ENCODE measurements around the gene TMEM72.
A peak's percentile ranks its signal among the peaks of the same experiment; 100 is the strongest.

Gene TMEM72

DNA sequence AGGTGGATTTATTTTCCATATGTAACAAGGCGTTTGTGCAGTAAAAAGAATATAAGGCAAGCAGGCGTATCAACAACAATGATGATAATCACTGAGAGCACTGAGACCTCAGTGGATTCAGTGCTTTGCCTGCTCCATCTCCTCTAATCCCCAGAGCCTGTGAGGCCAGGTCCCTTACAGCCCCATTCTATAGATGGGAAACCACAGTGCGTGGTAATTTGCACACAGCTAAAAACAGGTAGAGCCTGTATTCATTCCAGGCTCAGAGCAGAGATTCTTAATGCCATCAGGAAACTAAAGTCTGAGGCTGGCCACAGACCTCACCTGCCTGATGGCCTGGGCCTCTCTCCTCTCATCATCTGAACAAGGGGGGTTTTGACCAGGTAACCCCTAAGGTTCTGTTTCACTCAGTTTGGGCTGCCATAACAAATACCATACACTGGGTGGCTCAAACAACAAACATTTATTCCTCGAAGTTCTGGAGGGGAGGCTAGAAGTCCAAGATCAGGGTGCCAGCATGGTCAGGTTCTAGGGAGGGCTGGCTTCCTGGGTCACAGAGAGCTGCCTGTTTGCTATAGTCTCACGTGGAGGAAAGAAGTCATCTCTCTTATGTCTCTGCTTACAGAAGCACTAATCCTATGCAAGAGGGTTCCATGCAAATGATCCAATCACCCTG is 38.1 kb downstream of the TMEM72 start:
- H3K4me1 ChIP-seq (ENCODE audit: control insufficient read depth, insufficient read depth, low read length), result peaks cover 13% of the 10 kb centered on the region

DNA sequence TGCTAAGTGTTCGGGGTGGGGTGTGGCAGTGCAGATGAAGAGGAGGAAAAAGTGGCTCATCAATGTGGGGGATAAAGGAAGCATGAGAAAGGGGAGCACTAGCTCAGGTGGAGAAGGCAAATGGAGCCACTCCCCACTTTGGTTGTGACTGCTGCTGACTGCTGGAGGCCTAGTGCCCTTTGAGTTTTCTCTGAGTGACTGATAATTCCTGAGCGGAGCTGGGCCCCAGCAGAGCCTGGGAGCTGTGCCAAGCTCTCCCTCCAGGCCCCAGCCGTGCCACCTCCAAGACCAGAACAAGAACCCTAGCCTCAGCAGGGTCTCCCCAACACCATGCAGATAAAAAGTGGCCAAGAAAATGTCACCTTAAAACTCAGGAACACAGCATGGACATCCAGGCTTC is 38.8 kb downstream of the TMEM72 start:
- Histone ChIP-seq H3K27ac (ENCODE audit: low read length) (no peak overlapping the region), H3K4me1 (ENCODE audit: control insufficient read depth, insufficient read depth, low read length) (peaks cover 13% of the 10 kb centered on the region), H3K4me3 (ENCODE audit: low read length in 2 of 2) (no peak overlapping the region), H3K9ac (ENCODE audit: low read length in 2 of 2) (no peak overlapping the region), H3K27me3 (ENCODE audit: control insufficient read depth in 1 of 2, insufficient read depth in 2 of 2, low read length in 2 of 2) (no peaks in the 10 kb centered on the region), H3K36me3 (ENCODE audit: control insufficient read depth in 2 of 2, insufficient read depth in 2 of 2, low read length in 2 of 2) (no peaks in the 10 kb centered on the region), H3K9me3 (ENCODE audit: control insufficient read depth in 2 of 2, low read length in 2 of 2) (no peaks in the 10 kb centered on the region)

More for the DNA sequence above, 38.1 kb downstream of the TMEM72 start:
- Histone ChIP-seq H3K9ac (ENCODE audit: low read length in 2 of 2) (no peak overlapping the region), H3K27me3 (ENCODE audit: control insufficient read depth in 1 of 2, insufficient read depth in 2 of 2, low read length in 2 of 2) (no peaks in the 10 kb centered on the region), H3K27ac (ENCODE audit: low read length) (no peak overlapping the region), H3K36me3 (ENCODE audit: control insufficient read depth in 2 of 2, insufficient read depth in 2 of 2, low read length in 2 of 2) (no peaks in the 10 kb centered on the region), H3K9me3 (ENCODE audit: control insufficient read depth in 2 of 2, low read length in 2 of 2) (no peaks in the 10 kb centered on the region), H3K4me3 (ENCODE audit: low read length in 2 of 2) (no peak overlapping the region)

DNA sequence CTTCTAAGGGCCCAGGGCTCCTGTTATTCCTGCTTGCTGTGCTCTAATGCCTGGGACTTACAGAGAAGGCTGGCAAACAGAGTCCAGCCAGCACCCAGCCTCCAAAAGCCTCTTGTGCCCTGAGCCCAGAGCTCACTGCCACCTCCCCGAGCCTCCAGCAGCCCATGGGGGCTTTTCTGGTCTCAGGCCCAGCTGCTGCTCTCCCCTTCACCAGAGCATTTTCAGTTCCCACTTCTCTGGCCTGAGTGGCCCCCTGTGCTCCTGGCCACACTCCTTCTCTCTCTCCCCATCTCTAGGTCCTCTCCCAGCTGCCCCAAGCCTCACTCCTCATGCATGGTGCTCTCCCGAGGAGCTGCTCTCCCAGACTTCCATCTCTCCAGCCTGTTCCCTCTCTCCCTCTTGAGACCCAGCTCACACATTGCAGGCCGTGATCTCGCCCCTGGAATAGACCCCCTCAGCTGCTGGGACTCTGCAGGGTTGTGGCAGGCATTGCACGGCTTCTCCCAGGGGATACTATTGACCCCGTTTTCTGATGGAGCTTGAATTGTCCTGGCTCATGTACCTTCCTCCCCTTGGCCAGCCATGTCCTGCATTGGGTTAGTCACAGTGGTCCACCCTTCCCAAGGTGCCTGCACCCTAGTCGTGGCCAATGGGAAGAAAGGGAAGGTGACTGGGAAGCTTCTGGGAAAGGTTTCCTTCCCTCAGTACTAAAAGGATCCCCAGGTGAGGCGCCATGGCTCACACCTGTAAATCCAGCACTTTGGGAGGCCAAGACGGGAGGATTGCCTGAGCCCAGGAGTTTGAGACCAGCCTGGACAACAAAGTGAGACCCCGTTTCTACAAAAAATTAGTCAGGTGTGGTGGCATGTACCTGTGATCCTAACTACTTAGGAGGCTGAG is 39.4 kb downstream of the TMEM72 start:
- H3K9ac ChIP-seq (ENCODE audit: low read length in 2 of 2), result no peak overlapping the region
- H3K9me3 ChIP-seq (ENCODE audit: control insufficient read depth in 2 of 2, low read length in 2 of 2), result no peaks in the 10 kb centered on the region
- H3K36me3 ChIP-seq (ENCODE audit: control insufficient read depth in 2 of 2, insufficient read depth in 2 of 2, low read length in 2 of 2), result peaks cover 0 to 2% of the 10 kb centered on the region in 2 donors
- H3K4me3 ChIP-seq (ENCODE audit: low read length in 2 of 2), result no peak overlapping the region
- no peak overlapping the region for H3K27ac ChIP-seq (ENCODE audit: low read length)
- peaks cover 15% of the 10 kb centered on the region for H3K4me1 ChIP-seq (ENCODE audit: control insufficient read depth, insufficient read depth, low read length)
- H3K27me3 ChIP-seq (ENCODE audit: control insufficient read depth in 1 of 2, insufficient read depth in 2 of 2, low read length in 2 of 2), result no peaks in the 10 kb centered on the region

GRCh38 chr10:44951576-44952226 is 40.6 kb downstream of the TMEM72 start:
- no peak overlapping the region for H3K27ac ChIP-seq (ENCODE audit: low read length)
- H3K9me3 ChIP-seq (ENCODE audit: control insufficient read depth in 2 of 2, low read length in 2 of 2), result no peaks in the 10 kb centered on the region
- no peaks in the 10 kb centered on the region for H3K27me3 ChIP-seq (ENCODE audit: control insufficient read depth in 1 of 2, insufficient read depth in 2 of 2, low read length in 2 of 2)
- peaks cover 2 to 10% of the 10 kb centered on the region in 2 donors for H3K36me3 ChIP-seq (ENCODE audit: control insufficient read depth in 2 of 2, insufficient read depth in 2 of 2, low read length in 2 of 2)
- no peak overlapping the region for H3K4me3 ChIP-seq (ENCODE audit: low read length in 2 of 2)
- H3K9ac ChIP-seq (ENCODE audit: low read length in 2 of 2), result no peak overlapping the region
- H3K4me1 ChIP-seq (ENCODE audit: control insufficient read depth, insufficient read depth, low read length), result peaks cover 21% of the 10 kb centered on the region

DNA sequence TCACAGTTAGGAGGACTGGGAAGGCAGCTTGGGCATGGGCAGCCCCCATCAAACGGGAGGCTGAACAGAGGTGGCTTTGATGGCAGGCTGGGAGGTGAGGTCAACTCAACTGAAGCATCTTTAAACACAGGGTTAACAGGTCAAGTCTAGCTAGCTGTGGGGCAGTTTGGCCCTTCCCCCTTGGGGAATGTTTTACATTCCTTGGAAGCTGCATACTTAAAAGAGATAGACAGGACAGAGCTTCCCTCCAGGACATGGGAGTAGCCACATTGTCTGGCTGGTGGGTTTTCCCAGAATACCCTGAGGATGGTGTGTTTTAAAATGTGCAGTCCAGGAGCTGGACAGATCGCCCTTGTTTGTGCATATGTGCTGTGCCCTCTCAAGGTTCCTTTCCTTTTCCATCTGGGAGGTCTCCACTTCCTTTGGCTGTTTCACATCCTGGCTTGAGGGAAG is 41.7 kb downstream of the TMEM72 start:
- H3K4me3 ChIP-seq (ENCODE audit: low read length in 2 of 2), result no peak overlapping the region
- H3K9me3 ChIP-seq (ENCODE audit: control insufficient read depth in 2 of 2, low read length in 2 of 2), result no peaks in the 10 kb centered on the region
- H3K4me1 ChIP-seq (ENCODE audit: control insufficient read depth, insufficient read depth, low read length), result peaks cover 22% of the 10 kb centered on the region
- no peak overlapping the region for H3K9ac ChIP-seq (ENCODE audit: low read length in 2 of 2)
- peaks cover 2 to 10% of the 10 kb centered on the region in 2 donors for H3K36me3 ChIP-seq (ENCODE audit: control insufficient read depth in 2 of 2, insufficient read depth in 2 of 2, low read length in 2 of 2)
- H3K27ac ChIP-seq (ENCODE audit: low read length), result no peak overlapping the region
- no peaks in the 10 kb centered on the region for H3K27me3 ChIP-seq (ENCODE audit: control insufficient read depth in 1 of 2, insufficient read depth in 2 of 2, low read length in 2 of 2)

- peaks cover 2 to 10% of the 10 kb centered on the region in 2 donors for H3K36me3 ChIP-seq (ENCODE audit: control insufficient read depth in 2 of 2, insufficient read depth in 2 of 2, low read length in 2 of 2)
- no peaks in the 10 kb centered on the region for H3K9me3 ChIP-seq (ENCODE audit: control insufficient read depth in 2 of 2, low read length in 2 of 2)
- H3K9ac ChIP-seq (ENCODE audit: low read length in 2 of 2), result no peak overlapping the region
- H3K27me3 ChIP-seq (ENCODE audit: control insufficient read depth in 1 of 2, insufficient read depth in 2 of 2, low read length in 2 of 2), result no peaks in the 10 kb centered on the region
- H3K27ac ChIP-seq (ENCODE audit: low read length), result no peak overlapping the region
- H3K4me3 ChIP-seq (ENCODE audit: low read length in 2 of 2), result no peak overlapping the region
- H3K4me1 ChIP-seq (ENCODE audit: control insufficient read depth, insufficient read depth, low read length), result peaks cover 32% of the 10 kb centered on the region
These were observed 42.9 kb downstream of the TMEM72 start for GRCh38 chr10:44954042-44954441.

DNA sequence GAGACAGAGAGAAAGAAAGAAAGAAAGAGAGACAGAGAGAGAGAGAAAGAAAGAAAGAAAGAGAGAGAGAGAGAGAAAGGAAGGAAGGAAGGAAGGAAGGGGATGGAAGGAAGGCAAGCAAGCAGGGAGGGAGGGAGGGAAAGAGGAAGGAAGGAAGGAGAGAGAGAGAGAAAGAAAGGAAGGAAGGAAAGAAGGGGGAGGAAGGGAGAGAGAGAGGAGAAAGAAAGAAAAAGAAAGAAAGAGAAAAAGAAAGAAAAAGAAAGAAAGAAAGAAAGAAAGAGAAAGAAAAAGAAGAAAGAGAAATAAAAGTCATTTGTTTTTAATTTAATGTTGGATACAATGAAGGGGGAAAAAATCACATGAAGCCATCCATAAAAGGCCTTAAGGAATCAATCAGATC is 43.8 kb downstream of the TMEM72 start:
- no peak overlapping the region for H3K27ac ChIP-seq (ENCODE audit: low read length)

GRCh38 chr10:44955413-44956070 is 44.4 kb downstream of the TMEM72 start:
- Histone ChIP-seq H3K4me1 (ENCODE audit: control insufficient read depth, insufficient read depth, low read length) (peaks cover 29% of the 10 kb centered on the region), H3K4me3 (ENCODE audit: low read length in 2 of 2) (no peak overlapping the region), H3K9me3 (ENCODE audit: control insufficient read depth in 2 of 2, low read length in 2 of 2) (no peaks in the 10 kb centered on the region), H3K27ac (ENCODE audit: low read length) (peak overlapping the region; percentile 6), H3K36me3 (ENCODE audit: control insufficient read depth in 2 of 2, insufficient read depth in 2 of 2, low read length in 2 of 2) (peaks cover 2 to 10% of the 10 kb centered on the region in 2 donors), H3K27me3 (ENCODE audit: control insufficient read depth in 1 of 2, insufficient read depth in 2 of 2, low read length in 2 of 2) (no peaks in the 10 kb centered on the region), H3K9ac (ENCODE audit: low read length in 2 of 2) (no peak overlapping the region)

More for the DNA sequence above, 43.8 kb downstream of the TMEM72 start:
- no peaks in the 10 kb centered on the region for H3K27me3 ChIP-seq (ENCODE audit: control insufficient read depth in 1 of 2, insufficient read depth in 2 of 2, low read length in 2 of 2)
- H3K36me3 ChIP-seq (ENCODE audit: control insufficient read depth in 2 of 2, insufficient read depth in 2 of 2, low read length in 2 of 2), result peaks cover 2 to 10% of the 10 kb centered on the region in 2 donors
- H3K4me1 ChIP-seq (ENCODE audit: control insufficient read depth, insufficient read depth, low read length), result peaks cover 28% of the 10 kb centered on the region
- H3K9me3 ChIP-seq (ENCODE audit: control insufficient read depth in 2 of 2, low read length in 2 of 2), result no peaks in the 10 kb centered on the region
- no peak overlapping the region for H3K9ac ChIP-seq (ENCODE audit: low read length in 2 of 2)
- H3K4me3 ChIP-seq (ENCODE audit: low read length in 2 of 2), result no peak overlapping the region

DNA sequence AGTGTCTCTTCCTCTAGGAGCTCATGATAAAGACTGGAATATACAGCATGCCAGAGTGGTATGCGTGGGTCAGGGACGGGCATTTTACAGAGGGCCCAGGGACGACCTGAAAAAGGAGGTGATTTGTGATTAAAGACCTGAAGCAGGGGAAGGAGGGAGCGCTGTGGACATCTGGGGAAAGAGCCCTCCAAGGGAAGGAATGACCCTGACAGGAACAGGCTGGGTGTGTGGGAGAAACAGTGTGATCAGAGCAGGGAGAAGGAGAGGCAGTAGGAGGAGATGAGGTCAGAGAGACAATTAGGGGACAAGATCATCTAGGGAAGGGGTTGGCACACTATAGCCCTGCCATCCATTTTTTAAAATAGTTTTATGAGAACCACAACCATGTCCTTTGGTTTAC is 45.1 kb downstream of the TMEM72 start:
- H3K27me3 ChIP-seq (ENCODE audit: control insufficient read depth in 1 of 2, insufficient read depth in 2 of 2, low read length in 2 of 2), result no peaks in the 10 kb centered on the region
- peak overlapping the region; percentile 6 for H3K27ac ChIP-seq (ENCODE audit: low read length)
- H3K36me3 ChIP-seq (ENCODE audit: control insufficient read depth in 2 of 2, insufficient read depth in 2 of 2, low read length in 2 of 2), result peaks cover 2 to 10% of the 10 kb centered on the region in 2 donors
- no peak overlapping the region for H3K9ac ChIP-seq (ENCODE audit: low read length in 2 of 2)
- H3K9me3 ChIP-seq (ENCODE audit: control insufficient read depth in 2 of 2, low read length in 2 of 2), result no peaks in the 10 kb centered on the region
- peaks cover 34% of the 10 kb centered on the region for H3K4me1 ChIP-seq (ENCODE audit: control insufficient read depth, insufficient read depth, low read length)
- no peak overlapping the region for H3K4me3 ChIP-seq (ENCODE audit: low read length in 2 of 2)

All from stomach smooth muscle (tissue), 2 donors.